CD4-positive, alpha-beta T cell treated with Interleukin-6 at 100 ng/mL for 8 hours (primary cell): ENCODE measurements around the gene SRRD.

Experiments used
- DNase-seq: peaks from one replicate; pipeline ENCODE4 v3.0.0-alpha.2; 2020; ENCODE audit warnings: mixed read lengths, low spot score

The SRRD gene

GRCh38 chr22:26453812-26454500 is 29.7 kb upstream of the SRRD start:
- no peak for DNase-seq

DNA sequence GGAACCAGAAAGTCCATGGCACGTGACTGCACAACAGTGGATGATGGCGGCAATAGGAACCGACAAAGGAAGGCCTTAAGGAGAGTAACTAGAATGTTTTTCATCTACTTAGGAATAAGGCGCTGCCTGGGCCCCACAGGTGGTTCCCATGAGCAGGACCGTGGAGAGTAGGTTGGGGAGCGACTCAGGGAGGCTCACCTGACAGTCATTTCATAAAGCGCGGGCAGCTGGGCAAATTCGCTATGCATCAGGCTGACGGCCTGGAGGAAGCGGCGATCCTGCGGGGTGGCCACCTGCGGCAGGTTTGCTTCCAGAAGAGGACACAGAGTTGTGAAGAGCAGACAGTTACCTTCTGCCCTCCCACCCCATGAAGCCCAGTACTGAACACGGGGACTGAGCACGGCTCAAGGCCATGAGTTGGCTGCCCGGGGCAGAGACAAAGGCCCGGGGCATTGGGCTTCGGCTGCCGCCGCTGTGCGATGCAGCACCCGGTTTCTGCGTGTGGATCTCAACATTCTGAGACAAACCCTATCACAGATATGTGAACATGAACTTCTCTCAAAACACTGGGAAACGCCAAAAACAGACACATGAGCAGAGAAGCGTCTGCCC is 25.9 kb upstream of the SRRD start:
- no peak for DNase-seq

DNA sequence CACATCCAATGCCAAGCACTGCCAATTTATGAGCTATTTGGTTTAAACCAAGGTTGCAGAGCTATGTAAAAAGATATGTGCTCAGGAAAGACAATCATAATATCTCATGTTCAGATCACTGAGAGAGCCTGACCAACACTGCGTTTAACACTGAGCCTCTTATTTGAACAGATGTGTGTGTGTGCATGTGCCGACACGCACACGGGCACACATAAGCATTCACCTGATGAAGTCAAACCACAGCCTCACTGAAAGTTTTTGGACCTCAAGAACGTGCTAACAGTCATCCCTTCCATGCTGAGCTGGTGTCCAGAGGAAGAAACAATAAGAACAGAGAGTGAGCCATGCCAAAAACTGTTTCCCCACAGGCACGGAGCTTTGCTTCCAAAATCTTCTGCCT is 23.5 kb upstream of the SRRD start:
- no peak for DNase-seq

- peak; percentile 21 for DNase-seq
Measured at GRCh38 chr22:26461188-26461810, 22.4 kb upstream of the SRRD start.

DNA sequence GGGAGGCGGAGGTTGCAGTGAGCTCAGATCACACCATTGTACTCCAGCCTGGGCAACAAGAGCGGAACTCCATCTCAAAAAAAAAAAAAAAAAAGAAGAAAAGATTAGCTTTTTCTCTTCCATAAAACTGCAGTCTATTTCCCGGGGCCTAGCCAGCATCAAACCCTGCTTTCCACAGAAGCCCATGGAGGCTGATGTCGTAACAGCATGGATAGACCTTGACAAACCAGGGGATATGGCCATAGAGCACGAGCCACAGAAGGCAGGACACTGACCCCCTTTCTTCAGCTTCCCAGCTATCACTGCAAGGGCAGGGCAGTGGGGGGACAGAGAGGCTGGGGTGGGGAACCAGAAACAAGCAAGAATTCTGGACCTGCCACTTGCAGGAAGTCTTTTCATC is 21.6 kb upstream of the SRRD start:
- DNase-seq = no peak

- no peak for DNase-seq
Measured at GRCh38 chr22:26462641-26463040, 21.0 kb upstream of the SRRD start.

DNA sequence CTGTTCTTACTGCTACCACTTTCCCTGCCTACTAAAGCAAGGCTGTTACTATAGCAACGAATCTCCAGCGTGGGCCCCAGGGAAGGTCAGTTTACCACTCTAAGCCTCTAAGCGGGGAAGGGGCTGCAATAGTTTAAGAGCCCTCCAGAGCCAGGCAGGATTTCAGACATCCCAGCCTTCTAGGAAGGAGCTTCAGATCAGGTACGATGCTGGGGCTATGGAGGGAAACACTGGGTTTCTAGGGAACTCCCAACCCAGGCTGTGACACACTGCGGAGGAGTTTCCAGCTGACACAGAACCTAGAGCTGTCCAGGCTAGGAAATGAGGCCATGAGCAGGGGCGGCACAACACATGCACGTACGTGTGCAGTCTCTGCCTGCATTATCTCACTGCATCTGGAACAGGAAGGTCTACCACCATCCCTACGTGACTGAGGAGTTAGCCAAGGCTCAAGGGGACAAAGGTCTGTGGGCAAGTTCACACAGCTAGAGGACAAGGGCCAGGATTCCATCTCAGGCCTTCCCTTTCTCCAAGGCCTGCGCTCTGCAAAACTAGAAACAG is 20.5 kb upstream of the SRRD start:
- no peak for DNase-seq

DNA sequence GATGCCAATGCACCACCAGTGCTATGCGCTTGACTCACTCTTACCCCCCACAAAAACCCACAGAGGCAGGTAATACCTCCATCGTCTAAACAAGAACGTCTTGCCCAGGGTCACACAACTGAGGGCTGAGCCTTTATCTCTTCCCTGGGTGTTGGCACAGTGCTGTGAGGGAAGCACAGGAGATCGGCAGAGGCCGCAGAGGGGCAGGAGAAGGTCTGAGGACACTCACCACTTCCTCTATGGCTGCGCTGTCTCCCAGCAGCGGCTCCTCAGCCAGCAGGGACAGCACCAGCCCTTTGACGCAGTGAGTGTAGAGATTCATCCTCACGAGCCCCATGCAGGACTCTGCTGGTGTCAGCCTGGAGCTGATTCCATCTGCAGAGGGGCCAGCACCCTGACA is 20.0 kb upstream of the SRRD start:
- DNase-seq = no peak

DNA sequence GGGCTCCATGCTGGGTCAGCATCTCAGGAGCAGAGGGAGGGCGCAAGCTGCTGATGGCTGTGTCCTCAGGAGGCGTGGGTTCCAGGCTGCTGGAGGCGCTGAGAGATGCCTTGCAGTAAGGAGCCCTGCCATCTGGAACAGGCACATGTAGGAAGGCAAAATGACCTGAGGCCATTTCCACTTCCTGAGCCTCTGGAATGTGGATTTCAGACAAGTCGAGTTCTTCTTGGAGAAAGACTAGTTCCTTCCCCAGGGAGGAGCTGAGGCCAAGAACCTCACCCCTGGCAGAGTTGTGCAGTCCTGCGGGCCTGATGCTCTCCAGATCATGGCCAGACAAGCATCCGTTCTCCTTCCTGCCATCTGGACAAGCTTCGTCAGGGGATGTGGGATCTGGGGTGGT is 19.4 kb upstream of the SRRD start:
- no peak for DNase-seq

- DNase-seq = no peak
Measured at GRCh38 chr22:26466196-26466595, 17.5 kb upstream of the SRRD start.

- DNase-seq = no peak
Measured at GRCh38 chr22:26470807-26471206, 12.9 kb upstream of the SRRD start.

- DNase-seq = no peak
Measured at GRCh38 chr22:26471522-26471921, 12.2 kb upstream of the SRRD start.

GRCh38 chr22:26474682-26475081 is 9.0 kb upstream of the SRRD start:
- DNase-seq = no peak

GRCh38 chr22:26476705-26477340 is 6.9 kb upstream of the SRRD start:
- DNase-seq = no peak

DNA sequence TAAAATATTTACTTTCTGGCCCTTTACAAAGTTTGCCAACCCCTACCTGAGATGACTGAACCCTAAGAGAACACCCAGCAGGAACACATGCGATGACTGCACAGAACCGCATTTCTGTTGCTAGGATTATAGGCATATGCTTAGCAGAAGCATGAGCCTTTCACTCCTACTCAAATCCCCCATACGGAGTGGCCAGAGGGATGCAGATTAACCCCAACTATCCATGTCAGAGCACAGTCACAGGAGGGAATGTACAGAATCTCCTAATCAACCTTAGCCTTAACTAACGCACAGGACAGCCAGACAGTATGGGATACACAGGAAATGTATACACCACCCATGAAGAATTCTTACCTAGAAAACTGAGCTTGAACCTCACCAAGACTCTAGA is 6.3 kb upstream of the SRRD start:
- no peak for DNase-seq

GRCh38 chr22:26479043-26479791 is 4.5 kb upstream of the SRRD start:
- no peak for DNase-seq

DNA sequence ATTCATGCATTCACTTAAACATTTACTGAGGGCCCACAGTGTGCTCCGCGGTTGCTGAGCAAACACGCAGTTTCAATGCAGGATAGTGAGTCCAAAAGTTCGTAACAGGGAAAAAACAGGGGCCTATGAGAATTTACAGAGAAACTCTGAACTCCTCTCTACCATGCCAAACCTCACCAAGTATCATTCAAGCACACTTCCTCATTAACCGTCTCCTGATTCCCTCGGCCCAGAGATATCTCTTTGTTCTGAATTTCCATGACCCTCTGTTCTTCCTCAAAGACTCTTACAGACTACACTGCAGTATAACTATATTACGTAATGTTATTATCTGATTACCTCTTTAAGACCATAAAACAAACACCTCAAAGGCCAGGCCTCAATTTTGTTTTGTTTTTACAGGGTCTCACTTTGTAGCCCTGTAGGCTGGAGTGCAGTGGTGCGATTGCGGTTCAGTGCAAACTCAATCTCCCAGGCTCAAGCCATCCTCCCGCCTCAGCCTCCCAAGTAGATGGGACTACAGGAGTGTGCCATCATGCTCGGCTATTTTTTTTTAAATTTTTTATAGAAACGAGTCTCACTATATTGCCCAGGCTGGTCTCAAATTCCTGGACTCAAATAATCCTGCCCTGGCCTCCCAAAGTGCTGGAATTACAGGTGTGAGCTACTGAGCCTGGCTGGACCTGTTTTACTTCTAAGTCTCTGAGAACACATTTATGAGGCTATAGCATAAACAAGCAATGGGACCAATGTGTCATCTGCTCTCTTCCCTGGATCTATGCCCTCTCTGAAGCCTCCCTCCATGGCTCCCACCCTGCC is 3.7 kb upstream of the SRRD start:
- no peak for DNase-seq

- DNase-seq = no peak
Measured at GRCh38 chr22:26480611-26480932, 3.1 kb upstream of the SRRD start.

GRCh38 chr22:26481112-26481693 is 2.5 kb upstream of the SRRD start:
- DNase-seq = no peak

GRCh38 chr22:26481694-26482093 is 2.0 kb upstream of the SRRD start:
- no peak for DNase-seq

GRCh38 chr22:26482161-26482560 is 1.5 kb upstream of the SRRD start:
- no peak for DNase-seq
